Pancreas (tissue), 10 donors: Measurements from ENCODE around the gene MAJIN. TPM values are rescaled to one million over a fixed set of nuclear protein-coding genes. Genes with fewer than 3 reads are reported as not detected.
A peak's percentile ranks its signal among the peaks of the same experiment; 100 is the strongest.

Source experiments
- ATAC-seq, 4 donors: fragments of 200-7000 bp; cut with Tn5 transposase; one replicate each; pipeline versions ENCODE4 v1.8.0 to v1.9.1; 2020; ENCODE audit warnings: mild to moderate bottlenecking in 4 of 4, moderate library complexity in 4 of 4
- DNase-seq, 6 donors: peaks; one replicate each; pipeline ENCODE4 v3.0.0-alpha.2; 2020
- FAIRE-seq: peaks from 2 replicates; lab custom pipeline; 2012; peaks lifted over from hg19 to GRCh38; lab: Jason Lieb, UNC
- H3K27ac ChIP-seq, 4 donors: fragments of 200-600 bp; sonication (generic); 1 replicate in 3 of 4; 2 replicates in 1 of 4; pipeline versions ENCODE4 v1.5.0 to v1.8.0; 2020
- H3K27me3 ChIP-seq, 4 donors: fragments of 200-600 bp; one replicate each; pipeline ENCODE4 v1.8.0; 2021
- H3K36me3 ChIP-seq, 3 donors: fragments of 200-600 bp; sonication (generic) in 1 of 3; one replicate each; pipeline versions ENCODE4 v1.5.0 to v1.8.0; 2020 to 2021
- H3K4me1 ChIP-seq, 3 donors: fragments of 200-600 bp; one replicate each; pipeline ENCODE4 v1.8.0; 2021
- H3K4me3 ChIP-seq, 4 donors: fragments of 200-600 bp; sonication (generic) in 2 of 4; one replicate each; pipeline versions ENCODE4 v1.5.0 to v1.8.0; 2020 to 2021
- H3K9me3 ChIP-seq, 4 donors: fragments of 200-600 bp; one replicate each; pipeline ENCODE4 v1.8.0; 2021
- CTCF ChIP-seq, 4 donors: fragments of 200-600 bp; sonication (generic) in 3 of 4; IDR thresholded peaks; one replicate each; pipeline versions ENCODE4 v1.5.0 to v1.8.0; 2021; ENCODE audit warnings: antibody characterized with exemption in 4 of 4
- WGBS, 2 donors: extraction: QIAGEN DNeasy Blood & Tissue Kit; methylation state at CpG; one replicate each; pipeline ENCODE4 v1.1.7; 2013; 5-methylcytosine and 5-hydroxymethylcytosine counted together
- intact Hi-C, 3 donors: fragments of 100-400 bp; cut with DNase I; formaldehyde crosslinking; loops; one replicate each; pipeline versions ENCODE4 v1.11.1 to v1.14.2; 2022
- polyA plus RNA-seq, 2 donors: library from polyadenylated mRNA; stranded (reverse); fragments of 200-250 nt; gene quantifications; one replicate each; pipeline ENCODE4 v1.2.3, GENCODE V29; 2013
- total RNA-seq, 6 donors: library from RNA; stranded (reverse); fragmentation: NEBNext Ultra II Directional in 4 of 6; extraction: Animal tissue kit (Norgen Biotek cat#: 25700) in 4 of 6; gene quantifications; one replicate each; pipeline versions ENCODE4 v1.2.1 to v1.2.4, GENCODE V29; 2021 to 2023
- donor health status: healthy with polysubstance abuse.
- donor health status: DM: no; HTN: no; CAD: no; lungs with moderate emphysema.
- donor health status: DM: no; HTN: no; CAD: no.
- donor health status: control.
- donor health status: control.
- donor health status: Bipolar disorder and iron deficiency.
- donor health status: DM: yes; HTN: yes; CAD: no.
- donor health status: DM: no; HTN: no; CAD: no.
- donor health status: DM: no; HTN: no; CAD: no.
- donor health status: DM: yes; HTN: yes; CAD: no.

MAJIN gene
- total and polyA plus RNA-seq, 8 donors, result 0.14 to 0.47 (median 0.26) TPM; not detected in 3

DNA sequence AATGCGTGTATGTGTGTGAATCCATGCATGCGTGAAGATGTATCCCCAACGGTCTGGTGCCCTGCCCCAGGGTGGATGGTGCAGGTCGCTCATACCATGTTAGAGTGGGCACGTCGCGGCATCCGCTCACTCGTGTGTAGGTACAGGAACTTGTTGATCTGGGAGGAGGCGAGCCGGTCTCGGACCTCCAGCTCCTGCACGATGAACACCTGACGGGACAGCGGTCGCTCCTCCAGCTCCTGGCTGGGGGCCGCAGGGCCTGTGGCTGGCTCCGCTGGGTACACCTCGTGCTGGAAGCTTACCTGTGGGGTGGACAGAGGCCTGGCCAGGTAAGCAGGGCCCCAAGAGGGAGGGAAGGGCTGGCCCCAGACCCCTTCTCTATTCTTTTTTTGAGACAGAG is 73.4 kb downstream of the MAJIN start:
- no peak overlapping the region for H3K27ac ChIP-seq
- H3K4me3 ChIP-seq, result no peak overlapping the region
- H3K9me3 ChIP-seq, result no peaks in the 10 kb centered on the region
- 94 to 95% methylated on average over 19 of the region's 19 CpGs for WGBS, 2 donors
- no peaks in the 10 kb centered on the region for H3K27me3 ChIP-seq
- intact Hi-C loops, result loop anchor here in 2 of 3 donors (5.0 to 10.0 kb wide), 3 partner anchors 51 to 114 kb away; no protein-coding TSS in a partner anchor
- H3K36me3 ChIP-seq, result peaks cover 5 to 34% (median 17%) of the 10 kb centered on the region in 3 donors
- DNase-seq (peak in 2 of 6 donors; percentile 23 to 74), FAIRE-seq (no peak), ATAC-seq (no peak)
- no peak for TF ChIP-seq CTCF (IDR thresholded peaks at IDR 0.05)
- peaks cover 6 to 8% (median 7%) of the 10 kb centered on the region in 3 donors for H3K4me1 ChIP-seq

DNA sequence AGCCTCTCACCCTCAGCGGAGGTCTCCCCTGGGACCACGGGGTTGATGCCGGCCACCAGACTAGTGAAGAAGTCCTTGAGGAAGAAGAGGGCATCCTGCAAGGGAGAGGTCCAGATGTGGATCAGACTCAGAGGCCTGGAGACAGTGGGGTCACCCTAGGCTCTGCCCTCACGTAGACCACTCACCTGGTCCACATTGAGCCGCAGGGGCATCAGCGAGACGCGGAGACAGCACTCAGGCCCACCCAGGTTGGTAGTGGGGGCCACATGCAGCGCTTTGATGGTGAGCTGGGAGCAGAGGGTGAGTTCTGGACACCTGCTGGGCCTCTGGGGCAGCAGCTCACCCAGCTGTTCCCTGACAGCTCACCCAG is 73.8 kb downstream of the MAJIN start:
- intact Hi-C loops, result loop anchor here in 2 of 3 donors (5.0 to 10.0 kb wide), 3 partner anchors 51 to 113 kb away; no protein-coding TSS in a partner anchor
- H3K4me3 ChIP-seq, result no peak overlapping the region
- peak in 2 of 6 donors; percentile 30 to 41 for DNase-seq
- peaks cover 8 to 10% (median 9%) of the 10 kb centered on the region in 3 donors for H3K4me1 ChIP-seq
- no peaks in the 10 kb centered on the region for H3K9me3 ChIP-seq
- no peak for FAIRE-seq
- TF ChIP-seq CTCF (IDR thresholded peaks at IDR 0.05), result no peak
- no peak for ATAC-seq
- no peak overlapping the region for H3K27ac ChIP-seq
- H3K36me3 ChIP-seq, result peaks cover 5 to 29% (median 12%) of the 10 kb centered on the region in 3 donors
- WGBS, 2 donors, result 93 to 96% methylated on average over 9 of the region's 9 CpGs
- H3K27me3 ChIP-seq, result no peaks in the 10 kb centered on the region

GRCh38 chr11:64897381-64898075 is 74.4 kb downstream of the MAJIN start:
- H3K27ac ChIP-seq, result no peak overlapping the region
- no peaks in the 10 kb centered on the region for H3K27me3 ChIP-seq
- ATAC-seq (no peak), FAIRE-seq (no peak), DNase-seq (peak in 2 of 6 donors; percentile 29 to 77)
- TF ChIP-seq CTCF (IDR thresholded peaks at IDR 0.05), result no peak
- no peak overlapping the region for H3K4me3 ChIP-seq
- no peaks in the 10 kb centered on the region for H3K9me3 ChIP-seq
- WGBS, 2 donors, result 92 to 93% methylated on average over 19 of the region's 19 CpGs
- H3K4me1 ChIP-seq, result peaks cover 8 to 10% (median 9%) of the 10 kb centered on the region in 3 donors
- H3K36me3 ChIP-seq, result peaks cover 5 to 24% (median 10%) of the 10 kb centered on the region in 3 donors
- intact Hi-C loops, result loop anchor here in 2 of 3 donors (5.0 to 10.0 kb wide), 3 partner anchors 50 to 113 kb away; no protein-coding TSS in a partner anchor

DNA sequence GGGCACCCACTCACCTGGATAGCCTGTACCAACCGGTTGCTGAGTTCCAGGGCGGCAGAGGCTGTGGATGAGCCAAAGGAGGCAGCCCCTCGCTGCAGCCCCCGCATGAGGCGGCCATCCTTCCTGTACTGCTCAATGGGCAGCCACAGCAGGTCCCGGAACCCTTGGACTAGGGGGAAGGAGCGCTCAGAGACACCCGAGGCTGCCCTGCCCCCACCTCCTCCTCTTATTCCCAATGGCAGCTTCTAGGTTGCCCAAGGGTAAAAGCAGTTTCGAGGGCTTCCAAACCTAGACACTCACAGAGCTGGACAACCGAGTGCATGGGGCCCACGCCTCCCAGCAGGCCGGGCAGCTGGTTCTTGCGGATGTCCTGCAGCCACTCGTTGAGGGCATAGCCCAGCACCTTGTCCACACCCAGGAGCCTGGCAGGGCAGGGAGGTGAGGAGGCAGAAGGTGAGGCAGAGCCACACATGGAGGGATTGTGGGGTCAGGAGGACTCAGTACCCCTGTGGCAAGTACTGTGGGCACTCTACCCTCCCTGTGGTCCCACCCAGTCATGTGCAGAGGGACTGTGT is 75.4 kb downstream of the MAJIN start:
- Histone ChIP-seq H3K9me3 (no peaks in the 10 kb centered on the region), H3K36me3 (peaks cover 5 to 14% (median 7%) of the 10 kb centered on the region in 3 donors), H3K27ac (no peak overlapping the region), H3K27me3 (no peaks in the 10 kb centered on the region), H3K4me1 (peaks cover 8 to 10% (median 9%) of the 10 kb centered on the region in 3 donors), H3K4me3 (no peak overlapping the region)
- FAIRE-seq (no peak), DNase-seq (peak in 2 of 6 donors; percentile 28 to 47), ATAC-seq (no peak)
- intact Hi-C loops, result loop anchor here in 2 of 3 donors (5.0 to 10.0 kb wide), 3 partner anchors 49 to 112 kb away; no protein-coding TSS in a partner anchor
- 90 to 93% methylated on average over 14 of the region's 14 CpGs for WGBS, 2 donors
- TF ChIP-seq CTCF (IDR thresholded peaks at IDR 0.05), result no peak
